Endothelial cell (in vitro differentiated cells): Measurements from ENCODE around the gene FAM227A. TPM values are rescaled to one million over a fixed set of nuclear protein-coding genes. Genes with fewer than 3 reads are reported as not detected.

Experiments
- DNase-seq: peaks from one replicate; pipeline ENCODE4 v3.0.0; 2021; ENCODE audit warnings: low spot score
- H3K27ac Mint-ChIP-seq: one replicate; pipeline ENCODE4 v1.8.0; 2021; ENCODE audit warnings: mixed read lengths, inconsistent platforms; ENCODE audit not compliant: unreplicated experiment
- H3K27me3 Mint-ChIP-seq: one replicate; pipeline ENCODE4 v1.8.0; 2021; ENCODE audit warnings: mild to moderate bottlenecking, moderate library complexity, mixed read lengths, inconsistent platforms; ENCODE audit not compliant: unreplicated experiment
- H3K36me3 Mint-ChIP-seq: one replicate; pipeline ENCODE4 v1.8.0; 2021; ENCODE audit warnings: mild to moderate bottlenecking, low read depth, mixed read lengths, inconsistent platforms; ENCODE audit not compliant: unreplicated experiment
- H3K4me1 Mint-ChIP-seq: one replicate; pipeline ENCODE4 v1.8.0; 2021; ENCODE audit warnings: mild to moderate bottlenecking, mixed read lengths, inconsistent platforms; ENCODE audit not compliant: unreplicated experiment
- H3K4me3 Mint-ChIP-seq: one replicate; pipeline ENCODE4 v1.8.0; 2021; ENCODE audit warnings: mild to moderate bottlenecking, mixed read lengths, inconsistent platforms; ENCODE audit not compliant: unreplicated experiment
- H3K9me3 Mint-ChIP-seq: one replicate; pipeline ENCODE4 v1.8.0; 2021; ENCODE audit warnings: mixed read lengths, inconsistent platforms; ENCODE audit not compliant: unreplicated experiment
- CTCF ChIP-seq: fragments of 200-600 bp; sonication (generic); IDR thresholded peaks from one replicate; pipeline ENCODE4 v1.5.0; 2021; ENCODE audit warnings: antibody characterized with exemption; ENCODE audit not compliant: unreplicated experiment
- total RNA-seq: library from RNA; stranded (reverse); fragmentation: NEBNext Ultra II Directional; extraction: Animal tissue kit (Norgen Biotek cat#: 25700); gene quantifications from one replicate; pipeline ENCODE4 v1.2.1, GENCODE V29; 2021; ENCODE audit not compliant: unreplicated experiment

The FAM227A gene
- total RNA-seq, 1 donor from 2014 or later, result 2.5 TPM

DNA sequence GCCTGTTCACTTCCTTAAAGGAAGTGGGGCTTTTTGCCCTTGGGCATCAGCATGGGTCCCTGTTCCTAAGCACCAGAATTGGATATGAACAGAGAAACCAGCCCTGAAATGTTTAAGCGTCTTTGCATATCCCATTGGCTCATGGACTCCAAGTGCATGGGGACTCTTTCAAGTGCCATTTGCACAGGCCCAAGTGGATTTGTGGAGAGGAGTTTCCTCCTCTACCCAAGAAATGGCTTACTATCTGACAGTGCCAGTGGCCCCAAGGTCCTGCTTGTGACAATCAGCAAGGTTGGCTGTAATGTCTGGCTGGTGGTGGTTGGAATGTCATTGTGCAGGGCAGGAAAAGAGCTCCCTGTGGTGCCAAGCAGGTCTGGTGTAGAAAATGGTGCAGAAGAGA lies 29.6 kb upstream of the FAM227A start:
- peaks cover 39% of the 10 kb centered on the region for H3K36me3 Mint-ChIP-seq
- TF ChIP-seq CTCF, result no peak
- no peak overlapping the region for H3K4me3 Mint-ChIP-seq
- peaks cover 6% of the 10 kb centered on the region for H3K27me3 Mint-ChIP-seq
- H3K27ac Mint-ChIP-seq, result no peak overlapping the region
- H3K4me1 Mint-ChIP-seq, result peaks cover 4% of the 10 kb centered on the region
- no peaks in the 10 kb centered on the region for H3K9me3 Mint-ChIP-seq
- no peak for DNase-seq

DNA sequence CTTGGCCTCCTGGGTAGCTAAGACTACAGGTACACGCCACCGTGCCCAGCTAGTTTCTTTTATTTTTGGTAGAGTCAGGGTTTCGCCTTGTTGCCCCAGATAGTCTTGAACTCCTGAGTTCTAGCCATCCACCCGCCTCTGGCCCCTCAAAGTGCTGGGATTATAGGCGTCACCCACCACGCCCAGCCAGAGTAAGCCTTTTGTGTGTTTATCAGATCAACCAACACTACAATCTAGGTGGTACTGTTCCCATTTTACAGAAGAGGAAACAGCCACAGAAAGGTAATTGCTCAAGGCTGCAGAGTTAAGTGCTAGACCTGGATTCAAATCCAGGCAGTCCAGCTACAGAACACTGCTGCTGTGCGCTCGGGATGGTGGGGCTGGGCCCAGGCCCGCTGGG lies 28.7 kb upstream of the FAM227A start:
- no peak overlapping the region for H3K4me3 Mint-ChIP-seq
- peaks cover 39% of the 10 kb centered on the region for H3K36me3 Mint-ChIP-seq
- H3K9me3 Mint-ChIP-seq, result no peaks in the 10 kb centered on the region

DNA sequence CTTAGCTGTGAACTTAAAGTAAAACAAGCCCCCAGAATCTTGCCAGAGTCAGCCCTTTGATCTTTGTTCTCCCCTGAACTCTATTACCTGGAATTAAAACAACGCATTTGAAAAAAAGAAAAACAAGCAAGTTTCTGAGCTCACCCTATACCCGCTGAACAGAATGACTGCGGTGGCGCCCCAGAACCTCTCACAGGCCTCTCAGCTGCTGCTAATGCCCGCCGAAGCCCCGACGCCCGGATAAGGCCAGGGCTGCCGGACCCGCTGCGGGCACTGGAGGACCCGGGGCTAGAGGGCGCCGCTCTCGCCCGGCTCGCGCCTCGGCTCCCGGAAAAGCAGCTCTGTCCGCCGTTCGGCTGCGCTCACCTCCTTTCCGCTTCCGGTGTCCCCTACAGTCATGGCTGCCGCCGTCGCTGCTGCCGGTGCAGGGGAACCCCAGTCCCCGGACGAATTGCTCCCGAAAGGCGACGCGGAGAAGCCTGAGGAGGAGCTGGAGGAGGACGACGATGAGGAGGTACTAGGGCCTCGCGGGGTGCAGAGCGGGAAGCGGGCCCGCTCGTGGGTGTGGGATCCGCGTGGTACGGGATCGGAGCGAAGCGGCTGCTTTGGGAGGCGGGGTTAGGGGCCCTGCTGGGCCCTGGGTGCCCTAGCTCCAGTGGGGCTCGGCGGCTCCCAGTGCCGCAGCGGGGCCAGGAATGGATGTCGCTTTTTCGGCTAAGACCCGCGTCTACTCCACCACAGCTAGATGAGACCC lies 25.6 kb upstream of the FAM227A start, which contains the start of gene TOMM22:
Gene TOMM22, plus strand, starts transcription at position 376 of the 754 bp plus-strand sequence. Its CDS starts 22 bp downstream, at position 398.
- Mint-ChIP-seq H3K9me3 (no peaks in the 10 kb centered on the region), H3K36me3 (peaks cover 25% of the 10 kb centered on the region), H3K27me3 (peaks cover 8% of the 10 kb centered on the region), H3K27ac (peak within 1 kb of the TSS; percentile 97), H3K4me1 (peaks cover 4% of the 10 kb centered on the region), H3K4me3 (peak within 1 kb of the TSS; percentile 99)
- peak; percentile 85 for DNase-seq
- TF ChIP-seq CTCF, result no peak

More for the DNA sequence above, 28.7 kb upstream of the FAM227A start:
- TF ChIP-seq CTCF, result no peak
- Mint-ChIP-seq H3K4me1 (peaks cover 4% of the 10 kb centered on the region), H3K27me3 (peaks cover 6% of the 10 kb centered on the region), H3K27ac (no peak overlapping the region)
- no peak for DNase-seq

DNA sequence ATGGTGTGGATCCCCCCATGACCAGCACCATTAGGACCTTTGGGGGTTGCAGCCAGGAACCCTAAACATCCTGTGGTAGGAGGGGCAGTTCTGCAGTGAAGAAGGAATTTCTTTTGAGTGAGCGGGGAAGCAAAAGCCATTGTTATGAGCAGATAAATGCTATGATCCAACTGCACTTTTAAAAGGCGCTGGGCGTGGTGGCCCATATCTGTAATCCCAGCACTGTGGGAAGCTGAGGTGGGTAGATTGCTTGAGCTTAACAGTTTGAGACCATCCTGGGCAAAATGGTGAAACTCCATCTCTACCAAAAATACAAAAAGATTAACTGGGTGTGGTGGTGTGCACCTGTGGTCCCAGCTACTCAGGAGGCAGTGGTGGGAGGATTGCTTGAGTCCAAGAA lies 19.6 kb upstream of the FAM227A start:
- DNase-seq, result no peak
- no peak overlapping the region for H3K4me3 Mint-ChIP-seq
- H3K27me3 Mint-ChIP-seq, result peaks cover 6% of the 10 kb centered on the region
- no peak overlapping the region for H3K27ac Mint-ChIP-seq
- peaks cover 5% of the 10 kb centered on the region for H3K4me1 Mint-ChIP-seq
- TF ChIP-seq CTCF, result no peak
- H3K9me3 Mint-ChIP-seq, result no peaks in the 10 kb centered on the region
- peaks cover 17% of the 10 kb centered on the region for H3K36me3 Mint-ChIP-seq

DNA sequence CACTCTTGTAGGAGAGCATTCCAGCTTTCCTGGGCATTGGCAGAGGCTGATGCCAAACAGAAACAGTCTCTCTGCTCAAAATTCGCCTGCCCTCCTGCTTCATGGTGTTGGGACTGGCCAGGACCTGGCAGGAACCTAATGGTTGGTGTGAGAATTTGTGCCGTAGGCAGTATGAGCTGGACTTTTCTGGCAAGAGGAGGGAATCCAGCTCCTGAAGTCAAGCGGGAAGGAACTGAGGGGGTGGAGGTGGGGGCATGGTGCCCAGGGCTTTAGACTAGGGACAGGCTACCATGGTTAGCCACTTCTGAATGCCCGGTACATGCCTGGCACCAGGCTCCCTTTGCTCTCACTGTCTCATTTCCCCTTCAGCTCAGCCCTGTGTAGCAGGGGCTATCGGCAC lies 18.7 kb upstream of the FAM227A start:
- Mint-ChIP-seq H3K9me3 (no peaks in the 10 kb centered on the region), H3K4me1 (peaks cover 9% of the 10 kb centered on the region), H3K27ac (no peak overlapping the region), H3K4me3 (no peak overlapping the region), H3K27me3 (peaks cover 6% of the 10 kb centered on the region), H3K36me3 (peaks cover 20% of the 10 kb centered on the region)
- no peak for DNase-seq
- no peak for TF ChIP-seq CTCF
